GM10266 (cell line): ENCODE results near the gene PTGER3.

Source experiments
- DNase-seq: peaks from one replicate; pipeline ENCODE4 v3.0.0; 2012; ENCODE audit errors: extremely low spot score
- CTCF ChIP-seq: IDR thresholded peaks from 2 replicates; pipeline ENCODE4 v1.5.1; 2012; ENCODE audit warnings: mild to moderate bottlenecking, low read depth; ENCODE audit not compliant: control insufficient read depth, insufficient read depth; ENCODE audit errors: missing control alignments

Gene PTGER3

GRCh38 chr1:71002709-71003475, 44.7 kb downstream of the PTGER3 start:
- TF ChIP-seq CTCF, result no peak
- DNase-seq, result no peak

GRCh38 chr1:71001624-71002023, 46.0 kb downstream of the PTGER3 start:
- TF ChIP-seq CTCF, result no peak
- DNase-seq, result no peak

- TF ChIP-seq CTCF, result no peak
- DNase-seq, result no peak
These were observed 49.8 kb downstream of the PTGER3 start for GRCh38 chr1:70997793-70998192.

- no peak for TF ChIP-seq CTCF
These were observed 52.8 kb downstream of the PTGER3 start for GRCh38 chr1:70994753-70995268.

GRCh38 chr1:70993798-70994197, 53.8 kb downstream of the PTGER3 start:
- no peak for DNase-seq
- no peak for TF ChIP-seq CTCF

More at GRCh38 chr1:70994753-70995268, 52.8 kb downstream of the PTGER3 start:
- no peak for DNase-seq

- no peak for DNase-seq
- no peak for TF ChIP-seq CTCF
These were observed 55.1 kb downstream of the PTGER3 start for GRCh38 chr1:70992521-70992920.
